ENCODE measurements around the gene SYMPK.

Gene SYMPK

DNA sequence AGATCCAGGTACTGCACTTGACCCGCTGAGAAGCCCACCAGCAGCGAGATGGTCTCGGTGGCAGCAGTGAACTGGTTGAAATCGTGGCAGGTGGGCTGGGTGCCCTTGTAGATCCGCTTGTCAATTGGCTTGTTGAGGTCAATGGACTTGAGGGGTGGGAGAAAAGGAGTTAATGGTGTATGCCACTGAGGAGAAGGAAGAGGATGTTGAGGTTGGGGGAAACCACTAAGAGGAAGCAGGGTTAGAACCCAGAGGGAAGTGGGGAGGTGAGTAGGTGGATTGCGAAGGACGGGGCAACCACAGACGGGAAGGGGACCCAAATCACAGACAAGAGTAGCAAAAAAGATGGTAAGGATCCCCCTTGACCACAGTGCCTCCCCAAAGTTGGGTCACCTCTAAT is 72.0 kb downstream of the SYMPK start:
- H3K4me2 ChIP-seq (ENCODE audit: low read length): peak overlapping the region; percentile 87
- H3K4me1 ChIP-seq (ENCODE audit: control insufficient read depth, low read length): peaks cover 26% of the 10 kb centered on the region
- no peaks in the 10 kb centered on the region for H3K27me3 ChIP-seq (ENCODE audit: control insufficient read depth, low read length)
- H3F3A ChIP-seq (ENCODE audit: control insufficient read depth, insufficient read depth): no peaks in the 10 kb centered on the region
- no peak for TF ChIP-seq EZH2phosphoT487 (IDR thresholded peaks at IDR 0.05; ENCODE audit: borderline replicate concordance, low read length)
- TF ChIP-seq, protein P1, sequence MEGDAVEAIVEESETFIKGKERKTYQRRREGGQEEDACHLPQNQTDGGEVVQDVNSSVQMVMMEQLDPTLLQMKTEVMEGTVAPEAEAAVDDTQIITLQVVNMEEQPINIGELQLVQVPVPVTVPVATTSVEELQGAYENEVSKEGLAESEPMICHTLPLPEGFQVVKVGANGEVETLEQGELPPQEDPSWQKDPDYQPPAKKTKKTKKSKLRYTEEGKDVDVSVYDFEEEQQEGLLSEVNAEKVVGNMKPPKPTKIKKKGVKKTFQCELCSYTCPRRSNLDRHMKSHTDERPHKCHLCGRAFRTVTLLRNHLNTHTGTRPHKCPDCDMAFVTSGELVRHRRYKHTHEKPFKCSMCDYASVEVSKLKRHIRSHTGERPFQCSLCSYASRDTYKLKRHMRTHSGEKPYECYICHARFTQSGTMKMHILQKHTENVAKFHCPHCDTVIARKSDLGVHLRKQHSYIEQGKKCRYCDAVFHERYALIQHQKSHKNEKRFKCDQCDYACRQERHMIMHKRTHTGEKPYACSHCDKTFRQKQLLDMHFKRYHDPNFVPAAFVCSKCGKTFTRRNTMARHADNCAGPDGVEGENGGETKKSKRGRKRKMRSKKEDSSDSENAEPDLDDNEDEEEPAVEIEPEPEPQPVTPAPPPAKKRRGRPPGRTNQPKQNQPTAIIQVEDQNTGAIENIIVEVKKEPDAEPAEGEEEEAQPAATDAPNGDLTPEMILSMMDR (IDR thresholded peaks at IDR 0.05; ENCODE audit: low read depth, low read length, poor library complexity, severe bottlenecking): no peak
- peak overlapping the region; percentile 93 for H3K4me3 ChIP-seq (ENCODE audit: low read length)
- no peak overlapping the region for H3K27ac ChIP-seq (ENCODE audit: low read depth, low read length)
- peaks cover 16% of the 10 kb centered on the region for H3K79me2 ChIP-seq (ENCODE audit: control insufficient read depth, low read length)
- peaks cover 36% of the 10 kb centered on the region for H3K36me3 ChIP-seq (ENCODE audit: control insufficient read depth, low read length)
- no peaks in the 10 kb centered on the region for H3K9me2 ChIP-seq (replicated peaks; ENCODE audit: control insufficient read depth, low read length)
- H3K9me3 ChIP-seq (ENCODE audit: control insufficient read depth, insufficient read depth, low read length): no peaks in the 10 kb centered on the region
- H4K20me1 ChIP-seq (ENCODE audit: control insufficient read depth, insufficient read depth, low read depth, low read length): no peaks in the 10 kb centered on the region

- no peaks in the 10 kb centered on the region for H3K9me3 ChIP-seq (ENCODE audit: control insufficient read depth, insufficient read depth, low read length)
- H3K4me3 ChIP-seq (ENCODE audit: low read length): no peak overlapping the region
- peaks cover 26% of the 10 kb centered on the region for H3K4me1 ChIP-seq (ENCODE audit: control insufficient read depth, low read length)
- H3F3A ChIP-seq (ENCODE audit: control insufficient read depth, insufficient read depth): no peaks in the 10 kb centered on the region
- no peak overlapping the region for H3K4me2 ChIP-seq (ENCODE audit: low read length)
- no peak overlapping the region for H3K27ac ChIP-seq (ENCODE audit: low read depth, low read length)
- H4K20me1 ChIP-seq (ENCODE audit: control insufficient read depth, insufficient read depth, low read depth, low read length): no peaks in the 10 kb centered on the region
- no peaks in the 10 kb centered on the region for H3K9me2 ChIP-seq (replicated peaks; ENCODE audit: control insufficient read depth, low read length)
- no peak for TF ChIP-seq EZH2phosphoT487 (IDR thresholded peaks at IDR 0.05; ENCODE audit: borderline replicate concordance, low read length)
- TF ChIP-seq, protein P1 (IDR thresholded peaks at IDR 0.05; ENCODE audit: low read depth, low read length, poor library complexity, severe bottlenecking): no peak
- H3K27me3 ChIP-seq (ENCODE audit: control insufficient read depth, low read length): no peaks in the 10 kb centered on the region
- peaks cover 16% of the 10 kb centered on the region for H3K79me2 ChIP-seq (ENCODE audit: control insufficient read depth, low read length)
- H3K36me3 ChIP-seq (ENCODE audit: control insufficient read depth, low read length): peaks cover 40% of the 10 kb centered on the region
Observed at GRCh38 chr19:45789035-45789786, 73.7 kb downstream of the SYMPK start.

DNA sequence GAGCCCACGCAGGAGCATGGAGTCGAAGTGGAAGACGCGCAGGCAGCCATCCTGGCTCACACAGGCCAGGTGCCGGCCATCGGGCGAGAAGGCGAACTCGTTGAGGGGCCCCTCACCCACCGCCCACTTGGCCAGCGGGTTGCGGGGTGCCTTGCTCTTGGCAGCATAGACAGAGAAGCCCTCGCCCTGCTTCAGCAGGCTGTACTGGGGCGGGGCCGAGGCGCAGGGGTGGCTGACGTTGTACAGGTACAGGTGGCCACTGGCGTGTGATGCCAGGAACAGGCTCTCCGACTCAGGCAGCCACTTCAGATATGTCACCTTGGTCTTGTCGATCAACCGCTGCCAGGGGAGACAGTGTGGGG is 76.4 kb downstream of the SYMPK start:
- no peak overlapping the region for H3K4me3 ChIP-seq (ENCODE audit: low read length)

More for the DNA sequence above, 76.4 kb downstream of the SYMPK start:
- Histone ChIP-seq H3K9me3 (ENCODE audit: control insufficient read depth, insufficient read depth, low read length) (no peaks in the 10 kb centered on the region), H3K27ac (ENCODE audit: low read depth, low read length) (no peak overlapping the region), H3K79me2 (ENCODE audit: control insufficient read depth, low read length) (peaks cover 9% of the 10 kb centered on the region), H4K20me1 (ENCODE audit: control insufficient read depth, insufficient read depth, low read depth, low read length) (peaks cover 3% of the 10 kb centered on the region; the same call in 1 of the 2 replicates), H3F3A (ENCODE audit: control insufficient read depth, insufficient read depth) (no peaks in the 10 kb centered on the region), H3K36me3 (ENCODE audit: control insufficient read depth, low read length) (peaks cover 40% of the 10 kb centered on the region), H3K27me3 (ENCODE audit: control insufficient read depth, low read length) (no peaks in the 10 kb centered on the region), H3K4me2 (ENCODE audit: low read length) (no peak overlapping the region), H3K9me2 (replicated peaks; ENCODE audit: control insufficient read depth, low read length) (no peaks in the 10 kb centered on the region), H3K4me1 (ENCODE audit: control insufficient read depth, low read length) (peaks cover 9% of the 10 kb centered on the region)
- TF ChIP-seq, protein P1 (IDR thresholded peaks at IDR 0.05; ENCODE audit: low read depth, low read length, poor library complexity, severe bottlenecking): no peak
- no peak for TF ChIP-seq EZH2phosphoT487 (IDR thresholded peaks at IDR 0.05; ENCODE audit: borderline replicate concordance, low read length)

Measured in DOHH2 (cell line).